Chondrocyte (in vitro differentiated cells): ENCODE data around the gene IL20RB. TPM values are rescaled to one million over a fixed set of nuclear protein-coding genes. Genes with fewer than 3 reads are reported as not detected.

Experiments used
- DNase-seq: peaks from one replicate; pipeline ENCODE4 v3.0.0; 2021; ENCODE audit warnings: mixed read lengths, low spot score
- H3K27ac Mint-ChIP-seq: one replicate; pipeline ENCODE4 v1.8.0; 2021; ENCODE audit warnings: mild to moderate bottlenecking, moderate library complexity, mixed read lengths; ENCODE audit not compliant: unreplicated experiment
- H3K27me3 Mint-ChIP-seq: 2 replicates; pipeline ENCODE4 v1.8.0; 2021; ENCODE audit warnings: low read depth, mixed read lengths
- H3K36me3 Mint-ChIP-seq: 2 replicates; pipeline ENCODE4 v1.8.0; 2021; ENCODE audit warnings: low read depth, mixed read lengths
- H3K4me1 Mint-ChIP-seq: 2 replicates; pipeline ENCODE4 v1.8.0; 2021; ENCODE audit warnings: low read depth, mild to moderate bottlenecking, mixed read lengths
- H3K4me3 Mint-ChIP-seq: one replicate; pipeline ENCODE4 v1.8.0; 2021; ENCODE audit warnings: mild to moderate bottlenecking, moderate library complexity, mixed read lengths; ENCODE audit not compliant: unreplicated experiment
- H3K9me3 Mint-ChIP-seq: 2 replicates; pipeline ENCODE4 v1.8.0; 2021; ENCODE audit warnings: low read depth, mixed read lengths
- CTCF ChIP-seq: fragments of 200-600 bp; sonication (generic); IDR thresholded peaks from 2 replicates; pipeline ENCODE4 v1.5.0; 2021; ENCODE audit warnings: antibody characterized with exemption, mild to moderate bottlenecking, moderate library complexity
- total RNA-seq: library from RNA; stranded (reverse); gene quantifications from 3 replicates; pipeline ENCODE4 v1.2.1, GENCODE V29; 2021

The IL20RB gene
- total RNA-seq, 1 donor from 2014 or later, result 0.92 TPM

GRCh38 chr3:136943436-136943835, 14.3 kb upstream of the IL20RB start:
- H3K36me3 Mint-ChIP-seq, result peaks cover 8% of the 10 kb centered on the region
- no peaks in the 10 kb centered on the region for H3K9me3 Mint-ChIP-seq
- no peak for TF ChIP-seq CTCF
- no peak overlapping the region for H3K4me3 Mint-ChIP-seq
- H3K27ac Mint-ChIP-seq, result no peak overlapping the region
- no peak for DNase-seq
- H3K27me3 Mint-ChIP-seq, result no peaks in the 10 kb centered on the region
- H3K4me1 Mint-ChIP-seq, result peaks cover 21% of the 10 kb centered on the region

GRCh38 chr3:136946978-136947377, 10.8 kb upstream of the IL20RB start:
- Mint-ChIP-seq H3K9me3 (no peaks in the 10 kb centered on the region), H3K27ac (no peak overlapping the region), H3K36me3 (peaks cover 8% of the 10 kb centered on the region), H3K4me3 (no peak overlapping the region), H3K27me3 (no peaks in the 10 kb centered on the region), H3K4me1 (peaks cover 10% of the 10 kb centered on the region)
- no peak for DNase-seq
- TF ChIP-seq CTCF, result no peak

DNA sequence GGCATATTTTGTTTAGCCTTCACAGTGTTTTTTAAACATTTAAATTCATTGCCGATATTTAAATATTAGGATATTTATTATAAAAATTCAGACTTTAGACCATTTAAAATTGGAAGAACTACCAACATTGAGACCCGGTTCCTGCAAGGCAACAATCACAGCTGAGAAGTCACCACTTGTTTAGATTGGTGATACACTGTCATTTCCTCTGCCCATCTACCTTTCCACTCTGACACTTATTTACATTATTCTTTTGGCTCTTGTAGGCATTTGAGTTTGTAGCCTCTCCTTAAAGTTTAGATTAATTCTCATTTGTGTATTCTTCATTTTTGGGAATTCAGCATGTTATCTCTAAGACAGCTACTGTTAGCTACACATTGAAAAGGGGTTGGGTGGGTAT, 10.3 kb upstream of the IL20RB start:
- no peak for TF ChIP-seq CTCF
- peaks cover 8% of the 10 kb centered on the region for H3K36me3 Mint-ChIP-seq
- no peaks in the 10 kb centered on the region for H3K27me3 Mint-ChIP-seq
- no peak overlapping the region for H3K4me3 Mint-ChIP-seq
- no peak for DNase-seq
- H3K9me3 Mint-ChIP-seq, result no peaks in the 10 kb centered on the region
- H3K4me1 Mint-ChIP-seq, result peaks cover 10% of the 10 kb centered on the region
- no peak overlapping the region for H3K27ac Mint-ChIP-seq

- peaks cover 4% of the 10 kb centered on the region for H3K4me1 Mint-ChIP-seq
- no peaks in the 10 kb centered on the region for H3K27me3 Mint-ChIP-seq
- peaks cover 8% of the 10 kb centered on the region for H3K36me3 Mint-ChIP-seq
- DNase-seq, result no peak
- H3K9me3 Mint-ChIP-seq, result no peaks in the 10 kb centered on the region
- H3K27ac Mint-ChIP-seq, result no peak overlapping the region
- no peak overlapping the region for H3K4me3 Mint-ChIP-seq
- no peak for TF ChIP-seq CTCF
Observed at GRCh38 chr3:136949146-136949545, 8.6 kb upstream of the IL20RB start.

GRCh38 chr3:136949708-136950107, 8.1 kb upstream of the IL20RB start:
- peaks cover 6% of the 10 kb centered on the region for H3K4me1 Mint-ChIP-seq
- H3K4me3 Mint-ChIP-seq, result no peak overlapping the region
- no peaks in the 10 kb centered on the region for H3K27me3 Mint-ChIP-seq
- no peaks in the 10 kb centered on the region for H3K9me3 Mint-ChIP-seq
- peaks cover 8% of the 10 kb centered on the region for H3K36me3 Mint-ChIP-seq
- H3K27ac Mint-ChIP-seq, result no peak overlapping the region
- TF ChIP-seq CTCF, result peak; percentile 73
- no peak for DNase-seq
